ENCODE results near the gene LAMP2. TPM values are rescaled to one million over a fixed set of nuclear protein-coding genes. Genes with fewer than 3 reads are reported as not detected.
A peak's percentile ranks its signal among the peaks of the same experiment; 100 is the strongest.
"Not testable (repeated sequence)": the region's sequence is repeated elsewhere in the genome, so short reads cannot be mapped to it uniquely, and the experiment has no call there.

LAMP2 gene
- total and polyA plus RNA-seq, 12 donors = 14.9 to 88.7 (median 59.0) TPM

- not testable (repeated sequence) for H3K27me3 ChIP-seq, H3K9me3 ChIP-seq, DNase-seq, H3K4me3 ChIP-seq, H3K4me1 ChIP-seq, H3K27ac ChIP-seq, ATAC-seq, H3K36me3 ChIP-seq
- 0% methylated on average over 1 of the region's 1 CpG for WGBS, 2 donors
- TF ChIP-seq, protein P1, sequence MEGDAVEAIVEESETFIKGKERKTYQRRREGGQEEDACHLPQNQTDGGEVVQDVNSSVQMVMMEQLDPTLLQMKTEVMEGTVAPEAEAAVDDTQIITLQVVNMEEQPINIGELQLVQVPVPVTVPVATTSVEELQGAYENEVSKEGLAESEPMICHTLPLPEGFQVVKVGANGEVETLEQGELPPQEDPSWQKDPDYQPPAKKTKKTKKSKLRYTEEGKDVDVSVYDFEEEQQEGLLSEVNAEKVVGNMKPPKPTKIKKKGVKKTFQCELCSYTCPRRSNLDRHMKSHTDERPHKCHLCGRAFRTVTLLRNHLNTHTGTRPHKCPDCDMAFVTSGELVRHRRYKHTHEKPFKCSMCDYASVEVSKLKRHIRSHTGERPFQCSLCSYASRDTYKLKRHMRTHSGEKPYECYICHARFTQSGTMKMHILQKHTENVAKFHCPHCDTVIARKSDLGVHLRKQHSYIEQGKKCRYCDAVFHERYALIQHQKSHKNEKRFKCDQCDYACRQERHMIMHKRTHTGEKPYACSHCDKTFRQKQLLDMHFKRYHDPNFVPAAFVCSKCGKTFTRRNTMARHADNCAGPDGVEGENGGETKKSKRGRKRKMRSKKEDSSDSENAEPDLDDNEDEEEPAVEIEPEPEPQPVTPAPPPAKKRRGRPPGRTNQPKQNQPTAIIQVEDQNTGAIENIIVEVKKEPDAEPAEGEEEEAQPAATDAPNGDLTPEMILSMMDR (IDR thresholded peaks at IDR 0.05) = peak; percentile 42 to 70 (median 61)
- intact Hi-C loops (cut with DNase I) = loop anchor here in 4 of 10 donors (10.0 kb wide), 1 partner anchor 161 kb away; the partner anchor contains the start of gene TMEM255A (in 4 of the 4)
Measured at GRCh38 chrX:120475447-120475846, 6.4 kb upstream of the LAMP2 start.

GRCh38 chrX:120474085-120474484 is 5.0 kb upstream of the LAMP2 start:
- TF ChIP-seq, protein P1 (IDR thresholded peaks at IDR 0.05) = no peak
- peaks cover 0 to 2% (median 0%) of the 10 kb centered on the region in 7 donors for H3K27me3 ChIP-seq
- H3K27ac ChIP-seq = no peak overlapping the region
- no peaks in the 10 kb centered on the region for H3K9me3 ChIP-seq
- ATAC-seq (no peak), DNase-seq (no peak)
- intact Hi-C loops (cut with DNase I) = loop anchor here in 4 of 10 donors (10.0 kb wide), 1 partner anchor 159 kb away; the partner anchor contains the start of gene TMEM255A (in 4 of the 4)
- 81 to 85% methylated on average over 3 of the region's 3 CpGs for WGBS, 2 donors
- H3K4me1 ChIP-seq = no peaks in the 10 kb centered on the region
- H3K36me3 ChIP-seq = no peaks in the 10 kb centered on the region
- no peak overlapping the region for H3K4me3 ChIP-seq

GRCh38 chrX:120469657-120470056 is 561 bp upstream of the LAMP2 start:
- Histone ChIP-seq H3K4me3 (peak overlapping the region in 7 of 10 donors; percentile 59 to 78 (median 72)), H3K27ac (peak overlapping the region in 2 of 10 donors; percentile 91)
- intact Hi-C loops (cut with DNase I) = loop anchor here in 5 of 10 donors (10.0 kb wide), 2 partner anchors 155 to 225 kb away; partner anchors contain the start of gene TMEM255A (in 4 of the 5)

DNA sequence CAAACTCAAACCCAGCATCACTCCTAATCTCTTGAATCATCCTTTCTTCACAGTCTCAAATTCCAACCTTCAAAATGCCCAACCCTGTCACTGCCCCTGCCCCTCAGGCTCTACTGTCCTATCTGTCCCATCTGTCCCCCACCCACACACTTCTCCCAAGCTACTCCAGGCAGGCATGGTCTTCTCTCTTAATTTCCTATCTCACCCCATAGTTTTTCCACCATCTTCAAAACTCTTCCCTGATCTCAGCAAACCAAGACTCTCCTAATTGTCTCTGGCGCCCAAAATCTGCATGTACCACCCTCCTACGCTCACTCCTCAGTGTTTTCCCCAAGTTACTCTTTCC is 644 bp downstream of the LAMP2 start:
- no peaks in the 10 kb centered on the region for H3K27me3 ChIP-seq
- intact Hi-C loops (cut with DNase I) = loop anchor here in 1 of 10 donors (10.0 kb wide), 1 partner anchor 224 kb away; no protein-coding TSS in a partner anchor
- H3K4me3 ChIP-seq = peak overlapping the region; percentile 59 to 78 (median 65)
- H3K27ac ChIP-seq = peak overlapping the region; percentile 80 to 91 (median 90)
- no peak for DNase-seq
- ATAC-seq = peak in 2 of 8 donors; percentile 10 to 20
- H3K4me1 ChIP-seq = peaks cover 0 to 45% (median 26%) of the 10 kb centered on the region in 9 donors
- no peaks in the 10 kb centered on the region for H3K9me3 ChIP-seq
- WGBS, 2 donors = 0% methylated on average over 2 of the region's 2 CpGs
- TF ChIP-seq, protein P1 (IDR thresholded peaks at IDR 0.05) = no peak
- H3K36me3 ChIP-seq = no peaks in the 10 kb centered on the region

More at GRCh38 chrX:120469657-120470056, 561 bp upstream of the LAMP2 start:
- not testable (repeated sequence) for ATAC-seq, H3K36me3 ChIP-seq, H3K9me3 ChIP-seq, H3K27me3 ChIP-seq, DNase-seq
- 63 to 66% methylated on average over 5 of the region's 5 CpGs for WGBS, 2 donors
- peaks cover 0 to 33% (median 22%) of the 10 kb centered on the region in 9 donors for H3K4me1 ChIP-seq

DNA sequence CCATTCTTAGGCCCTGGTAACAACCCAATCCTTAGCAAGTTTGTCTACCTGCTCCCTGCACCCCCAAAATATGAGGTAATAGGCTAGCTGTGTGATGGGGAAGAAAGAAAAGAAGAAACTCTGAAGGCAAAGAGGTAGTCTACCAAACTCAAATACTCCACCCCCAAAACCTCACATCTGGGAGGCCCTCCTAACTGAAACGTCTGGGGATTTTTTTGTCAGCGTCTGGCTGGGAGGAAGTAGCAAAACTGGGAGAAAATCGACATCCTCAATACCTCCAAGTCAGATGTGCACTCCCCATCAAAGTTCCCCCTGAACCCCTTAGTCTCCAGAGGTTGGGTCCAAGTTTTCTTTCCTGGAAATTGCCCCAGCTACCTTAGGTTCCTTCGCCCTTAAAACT is 1.0 kb downstream of the LAMP2 start:
- H3K4me3 ChIP-seq = peak overlapping the region; percentile 59 to 78 (median 65)
- H3K27ac ChIP-seq = peak overlapping the region in 7 of 10 donors; percentile 89 to 91 (median 90)
- no peaks in the 10 kb centered on the region for H3K27me3 ChIP-seq
- intact Hi-C loops (cut with DNase I) = loop anchor here in 1 of 10 donors (10.0 kb wide), 1 partner anchor 223 kb away; no protein-coding TSS in a partner anchor
- DNase-seq (no peak), ATAC-seq (no peak)
- H3K9me3 ChIP-seq = no peaks in the 10 kb centered on the region
- no peaks in the 10 kb centered on the region for H3K36me3 ChIP-seq
- WGBS, 2 donors = 12 to 17% methylated on average over 3 to 4 of the region's 4 CpGs
- TF ChIP-seq, protein P1 (IDR thresholded peaks at IDR 0.05) = no peak
- peaks cover 0 to 49% (median 30%) of the 10 kb centered on the region in 9 donors for H3K4me1 ChIP-seq
